Adrenal gland (tissue), 5 donors: ENCODE data around the gene JARID2.

Experiments used
- CTCF ChIP-seq, 6 experiments: fragments of 450-650 bp in 4 of 6; fragments of 200-600 bp in 2 of 6; sonication (generic) in 1 of 6; IDR thresholded peaks; 1 replicate in 5 of 6; 2 replicates in 1 of 6; pipeline versions ENCODE4 v1.5.1 to v1.8.0; 2016 to 2021; ENCODE audit warnings: antibody characterized with exemption in 6 of 6, mild to moderate bottlenecking in 2 of 6, moderate library complexity in 1 of 6
- POLR2A ChIP-seq, 2 donors: fragments of 450-650 bp; IDR thresholded peaks; one replicate each; pipeline ENCODE4 v1.6.1; 2017; ENCODE audit warnings: antibody characterized with exemption in 2 of 2, mild to moderate bottlenecking in 2 of 2, moderate library complexity in 1 of 2
- donor health status: DM: no; HTN: no; CAD: no.

GRCh38 chr6:15386110-15386755 is 140.4 kb downstream of the JARID2 start:
- TF ChIP-seq CTCF (IDR thresholded peaks at IDR 0.05): no peak
- TF ChIP-seq POLR2A (IDR thresholded peaks at IDR 0.05): no peak
